Neural progenitor cell (in vitro differentiated cells): ENCODE measurements around the gene EYS.

Source experiments
- EZH2 ChIP-seq: fragments of 200-600 bp; sonication (generic); IDR thresholded peaks from 2 replicates; pipeline ENCODE4 v1.6.1; 2017; ENCODE audit warnings: antibody characterized with exemption, mild to moderate bottlenecking, moderate library complexity
- EZH2phosphoT487 ChIP-seq: fragments of 200-600 bp; sonication (generic); IDR thresholded peaks from 2 replicates; pipeline ENCODE4 v1.6.1; 2017; ENCODE audit warnings: antibody characterized with exemption
- TF ChIP-seq, protein P1 (sequence below): fragments of 200-600 bp; sonication (generic); IDR thresholded peaks from 2 replicates; pipeline ENCODE4 v1.5.1; 2017; ENCODE audit warnings: antibody characterized with exemption, mild to moderate bottlenecking

DNA sequence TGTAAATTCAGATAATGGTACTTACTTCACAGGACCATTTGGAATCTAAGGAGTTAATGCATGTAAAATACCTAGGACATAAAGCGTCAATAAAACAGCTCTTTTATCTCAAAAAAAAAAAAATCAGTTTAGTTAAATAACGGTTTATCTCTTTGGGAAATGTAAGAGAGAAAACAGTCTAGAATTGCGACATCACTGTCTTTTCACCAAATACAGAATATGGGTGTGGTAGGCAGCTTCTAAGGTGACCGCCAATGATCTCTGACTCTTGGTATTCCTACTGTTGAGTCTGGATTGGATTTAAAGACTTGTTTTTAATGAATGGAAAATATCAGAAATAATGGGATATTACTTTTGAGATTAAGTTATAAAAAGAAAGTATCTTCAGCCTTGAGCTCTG is 111.5 kb downstream of the EYS start:
- TF ChIP-seq, protein P1, sequence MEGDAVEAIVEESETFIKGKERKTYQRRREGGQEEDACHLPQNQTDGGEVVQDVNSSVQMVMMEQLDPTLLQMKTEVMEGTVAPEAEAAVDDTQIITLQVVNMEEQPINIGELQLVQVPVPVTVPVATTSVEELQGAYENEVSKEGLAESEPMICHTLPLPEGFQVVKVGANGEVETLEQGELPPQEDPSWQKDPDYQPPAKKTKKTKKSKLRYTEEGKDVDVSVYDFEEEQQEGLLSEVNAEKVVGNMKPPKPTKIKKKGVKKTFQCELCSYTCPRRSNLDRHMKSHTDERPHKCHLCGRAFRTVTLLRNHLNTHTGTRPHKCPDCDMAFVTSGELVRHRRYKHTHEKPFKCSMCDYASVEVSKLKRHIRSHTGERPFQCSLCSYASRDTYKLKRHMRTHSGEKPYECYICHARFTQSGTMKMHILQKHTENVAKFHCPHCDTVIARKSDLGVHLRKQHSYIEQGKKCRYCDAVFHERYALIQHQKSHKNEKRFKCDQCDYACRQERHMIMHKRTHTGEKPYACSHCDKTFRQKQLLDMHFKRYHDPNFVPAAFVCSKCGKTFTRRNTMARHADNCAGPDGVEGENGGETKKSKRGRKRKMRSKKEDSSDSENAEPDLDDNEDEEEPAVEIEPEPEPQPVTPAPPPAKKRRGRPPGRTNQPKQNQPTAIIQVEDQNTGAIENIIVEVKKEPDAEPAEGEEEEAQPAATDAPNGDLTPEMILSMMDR: no peak
- no peak for TF ChIP-seq EZH2
- no peak for TF ChIP-seq EZH2phosphoT487
